GM13976 (cell line): ENCODE measurements around the gene ZNF44.
"Not testable (repeated sequence)": the region's sequence is repeated elsewhere in the genome, so short reads cannot be mapped to it uniquely, and the experiment has no call there.

Source experiments
- DNase-seq: peaks from one replicate; pipeline ENCODE4 v3.0.0; 2012; ENCODE audit warnings: low spot score
- in situ Hi-C: fragments of 300-500 bp; cut with MboI; formaldehyde crosslinking; loops from one replicate; pipeline ENCODE4 v1.12.0; 2022; ENCODE audit warnings: low sequenced_read_pairs, mixed read lengths, inconsistent platforms; ENCODE audit not compliant: unreplicated experiment
- TF ChIP-seq, protein P1 (sequence below): IDR thresholded peaks from 2 replicates; pipeline ENCODE4 v1.5.1; 2012; ENCODE audit warnings: borderline replicate concordance, mild to moderate bottlenecking; ENCODE audit not compliant: insufficient read depth; ENCODE audit errors: extremely low read depth, missing control alignments, control extremely low read depth

The ZNF44 gene

DNA sequence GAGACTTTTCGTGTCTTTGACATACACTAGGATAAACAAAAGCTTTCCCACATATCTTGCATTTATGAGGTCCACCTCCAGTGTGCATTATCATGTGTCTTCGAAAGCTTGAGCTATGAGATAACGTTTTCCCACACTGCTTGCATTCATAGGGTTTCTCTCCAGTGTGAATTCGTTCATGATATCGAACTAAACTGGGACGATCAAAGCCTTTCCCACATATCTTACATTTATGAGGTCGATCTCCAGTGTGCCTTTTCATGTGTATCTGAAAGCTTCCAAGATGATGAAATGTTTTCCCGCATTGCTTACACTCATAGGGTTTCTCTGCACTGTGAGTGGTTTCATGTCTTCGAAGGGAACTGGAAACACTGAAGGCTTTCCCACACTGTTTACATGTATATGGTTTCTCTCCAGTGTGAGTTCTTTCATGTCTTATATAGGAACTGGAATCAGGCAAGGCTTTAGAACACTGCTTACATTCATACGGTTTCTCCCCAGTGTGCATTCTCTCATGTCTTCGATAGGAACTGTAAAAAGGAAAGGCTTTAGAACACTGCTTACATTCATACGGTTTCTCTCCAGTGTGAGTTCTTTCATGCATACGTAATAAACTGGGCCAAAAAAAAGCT lies 24.2 kb upstream of the ZNF44 start:
- DNase-seq: no peak
- in situ Hi-C loops: no loop called here
- TF ChIP-seq, protein P1, sequence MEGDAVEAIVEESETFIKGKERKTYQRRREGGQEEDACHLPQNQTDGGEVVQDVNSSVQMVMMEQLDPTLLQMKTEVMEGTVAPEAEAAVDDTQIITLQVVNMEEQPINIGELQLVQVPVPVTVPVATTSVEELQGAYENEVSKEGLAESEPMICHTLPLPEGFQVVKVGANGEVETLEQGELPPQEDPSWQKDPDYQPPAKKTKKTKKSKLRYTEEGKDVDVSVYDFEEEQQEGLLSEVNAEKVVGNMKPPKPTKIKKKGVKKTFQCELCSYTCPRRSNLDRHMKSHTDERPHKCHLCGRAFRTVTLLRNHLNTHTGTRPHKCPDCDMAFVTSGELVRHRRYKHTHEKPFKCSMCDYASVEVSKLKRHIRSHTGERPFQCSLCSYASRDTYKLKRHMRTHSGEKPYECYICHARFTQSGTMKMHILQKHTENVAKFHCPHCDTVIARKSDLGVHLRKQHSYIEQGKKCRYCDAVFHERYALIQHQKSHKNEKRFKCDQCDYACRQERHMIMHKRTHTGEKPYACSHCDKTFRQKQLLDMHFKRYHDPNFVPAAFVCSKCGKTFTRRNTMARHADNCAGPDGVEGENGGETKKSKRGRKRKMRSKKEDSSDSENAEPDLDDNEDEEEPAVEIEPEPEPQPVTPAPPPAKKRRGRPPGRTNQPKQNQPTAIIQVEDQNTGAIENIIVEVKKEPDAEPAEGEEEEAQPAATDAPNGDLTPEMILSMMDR: no peak

DNA sequence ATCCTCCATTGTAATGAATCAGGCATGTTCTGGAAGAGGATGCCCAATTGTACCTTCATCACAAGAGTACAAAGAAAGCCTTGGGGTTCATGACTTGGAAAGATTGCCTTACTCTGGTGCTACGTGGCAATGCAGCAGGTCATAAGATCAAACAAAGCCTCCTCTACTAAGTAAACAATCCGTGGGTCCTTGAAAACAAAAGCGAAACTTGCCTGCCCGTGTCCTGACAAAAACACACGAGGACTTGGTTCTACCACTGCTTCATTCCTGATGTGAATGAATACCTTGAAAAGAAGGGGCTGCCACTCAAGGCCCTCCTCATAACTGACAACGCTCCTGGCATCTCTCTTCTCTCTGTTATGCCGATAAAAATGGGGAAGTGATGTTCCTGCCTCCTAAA lies 19.9 kb upstream of the ZNF44 start:
- in situ Hi-C loops: no loop called here
- no peak for DNase-seq
- TF ChIP-seq, protein P1: no peak

DNA sequence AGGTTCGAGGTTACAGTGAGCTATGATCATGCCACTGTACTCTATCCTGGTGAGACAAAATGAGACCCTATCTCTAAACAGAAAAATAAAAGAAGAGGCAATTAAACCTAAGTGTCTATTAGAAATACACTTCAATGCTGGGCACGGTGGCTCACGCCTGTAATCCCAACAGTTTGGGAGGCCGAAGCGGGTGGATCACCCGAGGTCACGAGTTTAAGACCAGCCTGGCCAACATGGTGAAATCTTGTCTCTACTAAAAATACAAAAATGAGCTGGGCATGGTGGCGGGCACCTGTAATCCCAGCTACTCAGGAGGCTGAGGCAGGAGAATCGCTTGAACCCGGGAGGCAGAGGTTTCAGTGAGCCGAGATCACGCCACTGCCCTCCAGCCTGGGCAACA lies 14.2 kb upstream of the ZNF44 start:
- DNase-seq, in situ Hi-C loops: not testable (repeated sequence)

DNA sequence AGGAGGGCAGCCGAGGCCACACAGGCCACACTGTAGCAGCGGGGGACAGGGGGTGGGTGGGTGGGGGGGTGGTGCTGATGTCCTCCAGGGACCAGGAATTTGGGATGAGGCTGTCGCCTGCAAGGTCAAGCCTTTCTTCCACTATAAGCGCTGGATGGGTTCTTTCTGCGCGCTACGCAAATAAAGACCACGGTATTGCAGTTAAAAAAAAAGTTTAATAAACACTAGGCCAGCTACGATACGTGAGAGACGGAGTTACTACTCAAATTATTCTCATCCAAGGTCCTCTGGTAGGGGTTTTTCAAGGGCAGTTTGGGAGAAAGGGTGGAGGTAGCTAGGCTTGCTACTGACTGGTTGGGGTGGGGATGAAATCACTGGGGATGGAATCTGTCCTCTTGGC lies 508 bp upstream of the ZNF44 start:
- TF ChIP-seq, protein P1: no peak
- no peak for DNase-seq
- in situ Hi-C loops: no loop called here

DNA sequence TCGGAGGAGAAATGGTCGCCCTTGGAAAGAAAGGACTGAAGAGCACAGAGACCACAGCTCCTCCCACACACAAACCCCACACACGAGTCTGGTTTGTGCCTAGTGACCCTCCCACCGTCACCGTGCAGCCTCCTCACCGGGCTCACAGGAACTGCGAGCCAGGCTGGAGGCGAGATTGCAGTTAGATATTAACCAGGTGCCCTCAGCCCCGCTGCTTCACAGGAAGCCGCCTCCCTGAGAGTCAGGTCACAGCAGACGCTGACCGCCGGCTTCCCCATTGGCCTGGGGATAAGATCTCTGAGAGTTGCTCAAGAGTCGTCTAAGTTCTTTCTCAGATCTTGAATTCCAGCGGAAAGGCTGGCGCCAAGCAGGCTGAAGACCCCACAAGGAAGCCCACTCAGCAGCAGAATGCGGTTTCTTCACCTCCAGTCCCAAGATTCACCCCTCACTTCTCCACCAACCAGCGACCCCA lies 870 bp downstream of the ZNF44 start:
- DNase-seq: peak; percentile 79

DNA sequence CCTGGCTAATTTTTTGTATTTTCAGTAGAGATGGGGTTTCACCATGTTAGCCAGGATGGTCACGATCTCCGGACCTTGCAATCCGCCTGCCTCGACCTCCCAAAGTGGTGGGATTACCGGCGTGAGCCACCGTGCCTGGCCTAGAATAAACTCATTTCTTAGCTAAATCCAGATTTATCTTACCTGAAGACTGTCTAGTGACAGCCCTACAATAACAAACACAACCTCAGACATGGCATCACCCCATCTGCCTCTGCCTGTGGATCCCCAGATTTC lies 5.0 kb downstream of the ZNF44 start:
- TF ChIP-seq, protein P1: no peak
- in situ Hi-C loops: no loop called here
- no peak for DNase-seq

More for the DNA sequence above, 870 bp downstream of the ZNF44 start:
- in situ Hi-C loops: no loop called here
- TF ChIP-seq, protein P1: no peak

DNA sequence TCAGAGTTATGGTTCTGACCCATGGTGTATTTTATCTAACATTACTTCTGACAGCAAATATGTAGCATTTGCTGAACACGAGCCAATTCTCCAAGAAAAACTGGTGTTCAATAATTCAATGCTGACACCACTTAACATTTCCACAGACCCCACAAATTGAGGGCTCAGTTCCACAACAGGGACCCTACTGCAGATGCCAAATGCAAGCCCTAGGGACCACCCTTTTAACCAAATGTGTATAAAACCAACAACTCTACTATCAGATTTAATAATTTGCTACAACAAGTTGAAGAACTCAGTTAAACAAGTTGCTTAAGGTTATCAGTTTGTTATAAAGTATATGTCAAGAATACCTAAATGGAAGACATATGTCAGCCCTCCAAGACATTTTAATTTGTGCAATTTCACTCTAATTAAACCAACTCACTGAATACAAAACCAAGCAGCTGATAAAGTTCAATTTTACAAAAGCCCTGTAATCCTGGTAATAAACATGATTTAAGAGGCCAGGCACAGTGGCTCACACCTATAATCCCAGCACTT lies 6.7 kb downstream of the ZNF44 start:
- TF ChIP-seq, protein P1: no peak
- DNase-seq: no peak
- in situ Hi-C loops: no loop called here
